HG03469 (cell line): ENCODE measurements around the gene PCDHA12.
"Not testable (repeated sequence)": the region's sequence is repeated elsewhere in the genome, so short reads cannot be mapped to it uniquely, and the experiment has no call there.

ENCODE experiments used
- ATAC-seq: cut with Tn5 transposase; IDR thresholded peaks from one replicate; pipeline ENCODE4 v1.9.1; 2021; ENCODE audit warnings: mild to moderate bottlenecking, moderate library complexity, moderate number of reproducible peaks; ENCODE audit not compliant: unreplicated experiment

The PCDHA12 gene, protein sequence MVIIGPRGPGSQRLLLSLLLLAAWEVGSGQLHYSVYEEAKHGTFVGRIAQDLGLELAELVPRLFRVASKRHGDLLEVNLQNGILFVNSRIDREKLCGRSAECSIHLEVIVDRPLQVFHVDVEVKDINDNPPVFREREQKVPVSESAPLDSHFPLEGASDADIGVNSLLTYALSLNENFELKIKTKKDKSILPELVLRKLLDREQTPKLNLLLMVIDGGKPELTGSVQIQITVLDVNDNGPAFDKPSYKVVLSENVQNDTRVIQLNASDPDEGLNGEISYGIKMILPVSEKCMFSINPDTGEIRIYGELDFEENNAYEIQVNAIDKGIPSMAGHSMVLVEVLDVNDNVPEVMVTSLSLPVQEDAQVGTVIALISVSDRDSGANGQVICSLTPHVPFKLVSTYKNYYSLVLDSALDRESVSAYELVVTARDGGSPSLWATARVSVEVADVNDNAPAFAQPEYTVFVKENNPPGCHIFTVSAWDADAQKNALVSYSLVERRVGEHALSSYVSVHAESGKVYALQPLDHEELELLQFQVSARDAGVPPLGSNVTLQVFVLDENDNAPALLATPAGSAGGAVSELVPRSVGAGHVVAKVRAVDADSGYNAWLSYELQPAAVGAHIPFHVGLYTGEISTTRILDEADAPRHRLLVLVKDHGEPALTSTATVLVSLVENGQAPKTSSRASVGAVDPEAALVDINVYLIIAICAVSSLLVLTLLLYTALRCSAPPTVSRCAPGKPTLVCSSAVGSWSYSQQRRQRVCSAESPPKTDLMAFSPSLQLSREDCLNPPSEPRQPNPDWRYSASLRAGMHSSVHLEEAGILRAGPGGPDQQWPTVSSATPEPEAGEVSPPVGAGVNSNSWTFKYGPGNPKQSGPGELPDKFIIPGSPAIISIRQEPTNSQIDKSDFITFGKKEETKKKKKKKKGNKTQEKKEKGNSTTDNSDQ

GRCh38 chr5:140875085-140876065 is at the start of gene PCDHA12:
Gene PCDHA12, plus strand, starts transcription at chr5:140875308. Its CDS starts 165 bp downstream, at chr5:140875473.
- ATAC-seq, result no peak

GRCh38 chr5:140827704-140828361 is 47.3 kb upstream of the PCDHA12 start, which contains the start of gene PCDHA6:
Gene PCDHA6, plus strand, starts transcription at chr5:140827960. Its CDS starts 132 bp downstream, at chr5:140828092.
- ATAC-seq, result no peak

DNA sequence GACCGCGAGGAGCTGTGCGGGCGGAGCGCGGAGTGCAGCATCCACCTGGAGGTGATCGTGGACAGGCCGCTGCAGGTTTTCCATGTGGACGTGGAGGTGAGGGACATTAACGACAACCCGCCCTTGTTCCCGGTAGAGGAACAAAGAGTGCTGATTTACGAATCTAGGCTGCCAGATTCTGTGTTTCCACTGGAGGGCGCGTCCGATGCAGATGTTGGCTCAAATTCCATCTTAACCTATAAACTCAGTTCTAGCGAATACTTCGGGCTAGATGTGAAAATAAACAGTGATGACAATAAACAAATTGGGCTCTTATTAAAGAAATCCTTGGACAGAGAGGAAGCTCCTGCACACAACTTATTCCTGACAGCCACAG is 46.8 kb upstream of the PCDHA12 start:
- no peak for ATAC-seq

DNA sequence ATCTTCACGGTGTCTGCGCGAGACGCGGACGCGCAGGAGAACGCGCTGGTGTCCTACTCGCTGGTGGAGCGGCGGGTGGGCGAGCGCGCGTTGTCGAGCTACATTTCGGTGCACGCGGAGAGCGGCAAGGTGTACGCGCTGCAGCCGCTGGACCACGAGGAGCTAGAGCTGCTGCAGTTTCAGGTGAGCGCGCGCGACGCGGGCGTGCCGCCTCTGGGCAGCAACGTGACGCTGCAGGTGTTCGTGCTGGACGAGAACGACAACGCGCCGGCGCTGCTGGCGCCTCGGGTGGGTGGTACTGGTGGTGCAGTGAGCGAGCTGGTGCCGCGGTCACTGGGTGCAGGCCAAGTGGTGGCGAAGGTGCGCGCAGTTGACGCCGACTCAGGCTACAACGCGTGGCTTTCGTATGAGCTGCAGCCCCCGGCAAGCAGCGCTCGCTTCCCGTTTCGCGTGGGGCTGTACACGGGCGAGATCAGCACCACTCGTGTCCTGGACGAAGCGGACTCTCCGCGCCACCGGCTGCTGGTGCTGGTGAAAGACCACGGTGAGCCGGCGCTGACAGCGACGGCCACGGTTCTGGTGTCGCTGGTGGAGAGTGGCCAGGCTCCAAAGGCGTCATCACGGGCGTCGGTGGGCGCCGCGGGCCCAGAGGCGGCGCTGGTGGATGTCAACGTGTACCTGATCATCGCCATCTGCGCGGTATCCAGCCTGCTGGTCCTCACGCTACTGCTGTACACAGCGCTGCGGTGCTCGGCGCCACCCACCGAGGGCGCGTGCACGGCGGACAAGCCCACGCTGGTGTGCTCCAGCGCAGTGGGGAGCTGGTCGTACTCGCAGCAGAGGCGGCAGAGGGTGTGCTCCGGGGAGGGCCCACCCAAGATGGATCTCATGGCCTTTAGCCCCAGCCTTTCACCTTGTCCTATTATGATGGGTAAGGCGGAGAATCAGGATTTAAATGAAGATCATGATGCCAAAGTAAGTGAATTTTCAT is 45.3 kb upstream of the PCDHA12 start:
- ATAC-seq, result not testable (repeated sequence)

DNA sequence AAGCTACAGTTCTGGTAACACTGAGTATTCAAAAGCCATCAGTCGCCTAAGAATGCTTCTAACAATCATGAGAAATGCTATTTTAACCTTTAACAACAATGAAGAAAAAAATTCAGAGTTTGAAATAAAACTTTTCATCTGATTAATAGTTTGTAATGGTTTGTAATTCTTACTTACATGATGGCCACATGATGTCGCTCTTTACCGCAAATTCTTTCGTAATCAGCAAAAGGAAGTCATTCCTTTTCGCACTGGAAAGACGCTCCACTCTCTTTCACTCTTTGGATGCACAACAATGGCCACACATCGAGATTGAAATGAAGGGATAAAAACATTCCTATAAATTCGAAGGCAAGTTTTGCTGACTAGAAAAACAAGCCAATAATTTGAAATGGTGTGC is 41.1 kb upstream of the PCDHA12 start, which contains the start of gene PCDHA7:
PCDHA7 (plus strand) TSS at position 277 of the 400 bp plus-strand sequence; CDS start at position 392, 115 bp downstream.
- ATAC-seq, result no peak

GRCh38 chr5:140834439-140835008 is 40.6 kb upstream of the PCDHA12 start:
- not testable (repeated sequence) for ATAC-seq

DNA sequence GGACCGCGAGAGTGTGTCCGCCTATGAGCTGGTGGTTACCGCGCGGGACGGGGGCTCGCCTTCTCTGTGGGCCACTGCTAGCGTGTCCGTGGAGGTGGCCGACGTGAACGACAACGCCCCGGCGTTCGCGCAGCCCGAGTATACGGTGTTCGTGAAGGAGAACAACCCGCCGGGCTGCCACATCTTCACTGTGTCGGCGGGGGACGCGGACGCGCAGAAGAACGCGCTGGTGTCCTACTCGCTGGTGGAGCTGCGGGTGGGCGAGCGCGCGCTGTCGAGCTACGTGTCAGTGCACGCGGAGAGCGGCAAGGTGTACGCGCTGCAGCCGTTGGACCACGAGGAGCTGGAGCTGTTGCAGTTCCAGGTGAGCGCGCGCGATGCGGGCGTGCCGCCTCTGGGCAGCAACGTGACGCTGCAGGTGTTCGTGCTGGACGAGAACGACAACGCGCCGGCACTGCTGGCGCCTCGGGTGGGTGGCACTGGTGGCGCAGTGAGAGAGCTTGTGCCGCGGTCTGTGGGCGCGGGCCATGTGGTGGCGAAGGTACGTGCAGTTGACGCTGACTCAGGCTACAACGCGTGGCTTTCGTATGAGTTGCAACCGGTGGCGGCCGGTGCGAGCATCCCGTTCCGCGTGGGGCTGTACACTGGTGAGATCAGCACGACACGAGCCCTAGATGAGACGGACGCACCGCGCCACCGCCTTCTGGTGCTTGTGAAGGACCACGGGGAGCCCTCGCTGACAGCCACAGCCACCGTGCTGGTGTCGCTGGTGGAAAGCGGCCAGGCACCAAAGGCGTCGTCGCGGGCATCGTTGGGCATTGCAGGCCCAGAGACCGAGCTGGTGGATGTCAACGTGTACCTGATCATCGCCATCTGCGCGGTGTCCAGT is 39.2 kb upstream of the PCDHA12 start:
- no peak for ATAC-seq

GRCh38 chr5:140840978-140841962 is 33.8 kb upstream of the PCDHA12 start, which contains the start of gene PCDHA8:
Gene PCDHA8, plus strand, starts transcription at chr5:140841187. Its CDS starts 135 bp downstream, at chr5:140841322.
- no peak for ATAC-seq

DNA sequence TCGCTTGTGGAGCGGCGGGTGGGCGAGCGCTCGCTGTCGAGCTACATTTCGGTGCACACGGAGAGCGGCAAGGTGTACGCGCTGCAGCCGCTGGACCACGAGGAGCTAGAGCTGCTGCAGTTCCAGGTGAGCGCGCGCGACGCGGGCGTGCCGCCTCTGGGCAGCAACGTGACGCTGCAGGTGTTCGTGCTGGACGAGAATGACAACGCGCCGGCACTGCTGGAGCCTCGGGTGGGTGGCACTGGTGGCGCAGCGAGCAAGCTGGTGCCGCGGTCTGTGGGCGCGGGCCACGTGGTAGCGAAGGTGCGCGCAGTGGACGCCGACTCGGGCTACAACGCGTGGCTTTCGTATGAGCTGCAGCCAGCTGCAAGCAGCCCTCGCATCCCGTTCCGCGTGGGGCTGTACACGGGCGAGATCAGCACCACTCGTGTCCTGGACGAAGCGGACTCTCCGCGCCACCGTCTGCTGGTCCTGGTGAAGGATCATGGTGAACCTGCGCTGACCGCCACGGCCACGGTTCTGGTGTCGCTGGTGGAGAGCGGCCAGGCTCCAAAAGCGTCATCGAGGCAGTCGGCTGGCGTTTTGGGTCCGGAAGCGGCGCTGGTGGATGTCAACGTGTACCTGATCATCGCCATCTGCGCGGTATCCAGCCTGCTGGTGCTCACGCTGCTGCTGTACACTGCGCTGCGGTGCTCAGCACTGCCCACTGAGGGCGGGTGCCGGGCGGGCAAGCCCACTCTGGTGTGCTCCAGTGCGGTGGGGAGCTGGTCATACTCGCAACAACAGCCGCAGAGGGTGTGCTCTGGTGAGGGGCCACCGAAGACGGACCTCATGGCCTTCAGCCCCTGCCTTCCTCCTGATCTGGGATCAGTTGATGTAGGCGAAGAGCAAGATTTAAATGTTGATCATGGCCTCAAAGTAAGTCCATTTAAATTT is 32.0 kb upstream of the PCDHA12 start:
- ATAC-seq, result no peak

GRCh38 chr5:140848139-140849102 is 26.7 kb upstream of the PCDHA12 start, which contains the start of gene PCDHA9:
Gene PCDHA9, plus strand, starts transcription at chr5:140848382. Its CDS starts 114 bp downstream, at chr5:140848496.
- not testable (repeated sequence) for ATAC-seq

DNA sequence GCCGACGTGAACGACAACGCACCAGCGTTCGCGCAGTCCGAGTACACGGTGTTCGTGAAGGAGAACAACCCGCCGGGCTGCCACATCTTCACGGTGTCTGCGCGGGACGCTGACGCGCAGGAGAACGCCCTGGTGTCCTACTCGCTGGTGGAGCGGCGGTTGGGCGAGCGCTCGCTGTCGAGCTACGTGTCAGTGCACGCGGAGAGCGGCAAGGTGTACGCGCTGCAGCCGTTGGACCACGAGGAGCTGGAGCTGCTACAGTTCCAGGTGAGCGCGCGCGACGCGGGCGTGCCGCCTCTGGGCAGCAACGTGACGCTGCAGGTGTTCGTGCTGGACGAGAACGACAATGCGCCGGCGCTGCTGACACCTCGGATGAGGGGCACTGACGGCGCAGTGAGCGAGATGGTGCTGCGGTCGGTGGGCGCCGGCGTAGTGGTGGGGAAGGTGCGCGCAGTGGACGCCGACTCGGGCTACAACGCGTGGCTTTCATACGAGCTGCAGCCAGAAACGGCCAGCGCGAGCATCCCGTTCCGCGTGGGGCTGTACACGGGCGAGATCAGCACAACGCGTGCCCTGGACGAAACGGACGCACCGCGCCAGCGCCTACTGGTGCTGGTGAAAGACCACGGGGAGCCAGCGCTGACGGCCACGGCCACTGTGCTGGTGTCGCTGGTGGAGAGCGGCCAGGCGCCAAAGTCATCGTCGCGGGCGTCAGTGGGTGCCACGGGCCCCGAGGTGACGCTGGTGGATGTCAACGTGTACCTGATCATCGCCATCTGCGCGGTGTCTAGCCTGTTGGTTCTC is 25.1 kb upstream of the PCDHA12 start:
- ATAC-seq, result not testable (repeated sequence)

DNA sequence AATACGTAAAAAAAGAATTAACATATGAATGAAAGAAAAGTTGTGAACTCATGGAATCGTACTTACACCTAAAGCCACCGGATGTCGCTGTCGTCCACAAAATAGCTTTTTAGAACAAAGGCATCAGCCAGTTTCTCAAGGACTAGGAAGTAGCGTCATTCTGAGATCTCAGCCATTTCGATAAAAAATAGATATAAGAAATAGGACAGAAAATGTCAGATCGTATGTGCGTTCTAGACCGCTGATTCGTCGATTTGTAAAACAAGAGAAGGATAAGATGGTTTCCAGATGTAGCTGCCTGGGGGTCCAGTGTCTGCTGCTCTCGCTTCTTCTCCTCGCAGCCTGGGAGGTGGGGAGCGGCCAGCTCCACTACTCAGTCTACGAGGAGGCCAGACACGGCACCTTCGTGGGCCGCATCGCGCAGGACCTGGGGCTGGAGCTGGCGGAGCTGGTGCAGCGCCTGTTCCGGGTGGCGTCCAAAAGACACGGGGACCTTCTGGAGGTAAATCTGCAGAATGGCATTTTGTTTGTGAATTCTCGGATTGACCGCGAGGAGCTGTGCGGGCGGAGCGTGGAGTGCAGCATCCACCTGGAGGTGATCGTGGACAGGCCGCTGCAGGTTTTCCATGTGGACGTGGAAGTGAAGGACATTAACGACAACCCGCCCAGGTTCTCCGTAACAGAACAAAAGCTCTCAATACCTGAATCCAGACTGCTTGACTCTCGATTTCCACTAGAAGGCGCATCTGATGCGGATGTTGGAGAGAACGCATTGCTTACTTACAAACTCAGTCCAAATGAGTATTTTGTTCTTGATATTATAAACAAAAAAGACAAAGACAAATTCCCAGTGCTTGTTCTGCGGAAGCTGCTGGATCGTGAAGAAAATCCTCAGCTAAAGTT is 19.1 kb upstream of the PCDHA12 start, which contains the start of gene PCDHA10:
PCDHA10 (plus strand) TSS at position 126 of the 903 bp plus-strand sequence; CDS start at position 278, 152 bp downstream.
- no peak for ATAC-seq
